T-helper 22 cell (primary cell): ENCODE data around the gene FOXO6.

Source experiments
- DNase-seq: peaks from one replicate; pipeline ENCODE4 v3.0.0-alpha.2; 2020; ENCODE audit warnings: low read depth

FOXO6 gene

GRCh38 chr1:41427122-41427913 is 66.1 kb downstream of the FOXO6 start:
- no peak for DNase-seq

GRCh38 chr1:41427916-41428737 is 66.9 kb downstream of the FOXO6 start:
- DNase-seq: no peak

GRCh38 chr1:41428738-41429640 is 67.8 kb downstream of the FOXO6 start:
- no peak for DNase-seq

- no peak for DNase-seq
These were observed 68.4 kb downstream of the FOXO6 start for GRCh38 chr1:41429641-41430035.

GRCh38 chr1:41430069-41430468 is 68.8 kb downstream of the FOXO6 start:
- DNase-seq: no peak

- DNase-seq: no peak
These were observed 69.3 kb downstream of the FOXO6 start for GRCh38 chr1:41430582-41430981.

GRCh38 chr1:41431490-41432350 is 70.5 kb downstream of the FOXO6 start:
- no peak for DNase-seq
